Colon (tissue), 2 donors: ENCODE data around the gene THSD7B.
"Not testable (repeated sequence)": the region's sequence is repeated elsewhere in the genome, so short reads cannot be mapped to it uniquely, and the experiment has no call there.

ENCODE experiments used
- FAIRE-seq: peaks from 2 replicates; lab custom pipeline; 2012; peaks lifted over from hg19 to GRCh38; lab: Jason Lieb, UNC
- donor health status: control.
- donor health status: control.

Gene THSD7B

GRCh38 chr2:137535897-137536296, 770.6 kb downstream of the THSD7B start:
- FAIRE-seq, result no peak

- no peak for FAIRE-seq
Observed at GRCh38 chr2:137539336-137539735, 774.0 kb downstream of the THSD7B start.

- FAIRE-seq, result no peak
Observed at GRCh38 chr2:137547842-137548241, 782.5 kb downstream of the THSD7B start.

- FAIRE-seq, result no peak
Observed at GRCh38 chr2:137566387-137566786, 801.0 kb downstream of the THSD7B start.

GRCh38 chr2:137570484-137570883, 805.1 kb downstream of the THSD7B start:
- FAIRE-seq, result no peak

GRCh38 chr2:137587834-137588233, 822.5 kb downstream of the THSD7B start:
- FAIRE-seq, result not testable (repeated sequence)

- not testable (repeated sequence) for FAIRE-seq
Observed at GRCh38 chr2:137588578-137588977, 823.2 kb downstream of the THSD7B start.

GRCh38 chr2:137590102-137590501, 824.8 kb downstream of the THSD7B start:
- FAIRE-seq, result no peak

GRCh38 chr2:137607722-137608318, 842.5 kb downstream of the THSD7B start:
- no peak for FAIRE-seq

- no peak for FAIRE-seq
Observed at GRCh38 chr2:137638932-137639331, 873.6 kb downstream of the THSD7B start.

- no peak for FAIRE-seq
Observed at GRCh38 chr2:137644731-137645130, 879.4 kb downstream of the THSD7B start.

GRCh38 chr2:137654046-137654445, 888.7 kb downstream of the THSD7B start:
- FAIRE-seq, result no peak

- no peak for FAIRE-seq
Observed at GRCh38 chr2:137655814-137656213, 890.5 kb downstream of the THSD7B start.

GRCh38 chr2:137658433-137658832, 893.1 kb downstream of the THSD7B start:
- FAIRE-seq, result no peak

- FAIRE-seq, result no peak
Observed at GRCh38 chr2:137659616-137660015, 894.3 kb downstream of the THSD7B start.

GRCh38 chr2:137670111-137670510, 904.8 kb downstream of the THSD7B start:
- FAIRE-seq, result no peak

- FAIRE-seq, result no peak
Observed at GRCh38 chr2:137672989-137673552, 907.7 kb downstream of the THSD7B start.

- no peak for FAIRE-seq
Observed at GRCh38 chr2:137674991-137675390, 909.6 kb downstream of the THSD7B start.

GRCh38 chr2:137675584-137676327, 910.4 kb downstream of the THSD7B start:
- no peak for FAIRE-seq

GRCh38 chr2:137676346-137676745, 911.0 kb downstream of the THSD7B start:
- no peak for FAIRE-seq

GRCh38 chr2:137677466-137677865, 912.1 kb downstream of the THSD7B start:
- no peak for FAIRE-seq

- no peak for FAIRE-seq
Observed at GRCh38 chr2:137689549-137689948, 924.2 kb downstream of the THSD7B start.

- no peak for FAIRE-seq
Observed at GRCh38 chr2:137693534-137693933, 928.2 kb downstream of the THSD7B start.

- no peak for FAIRE-seq
Observed at GRCh38 chr2:137696916-137697315, 931.6 kb downstream of the THSD7B start.
